WERI-Rb-1 (cell line): Measurements from ENCODE around the gene NCF4.

ENCODE experiments used
- DNase-seq: peaks from one replicate; pipeline ENCODE4 v3.0.0-alpha.2; 2020
- H3K27ac ChIP-seq: fragments of 250-450 bp; sonication (Bioruptor Pico); 2 replicates; pipeline ENCODE4 v1.5.1; 2020; ENCODE audit warnings: mild to moderate bottlenecking, moderate library complexity
- H3K27me3 ChIP-seq: fragments of 250-450 bp; sonication (Bioruptor Pico); 2 replicates; pipeline ENCODE4 v1.5.1; 2021; ENCODE audit warnings: mild to moderate bottlenecking, low read depth, moderate library complexity; ENCODE audit not compliant: insufficient read depth, severe bottlenecking
- H3K36me3 ChIP-seq: fragments of 250-450 bp; sonication (Bioruptor Pico); 2 replicates; pipeline ENCODE4 v1.5.1; 2020; ENCODE audit warnings: mild to moderate bottlenecking, moderate library complexity
- H3K4me3 ChIP-seq: 2 replicates; pipeline ENCODE4 v1.5.1; 2011; ENCODE audit warnings: low read depth, mild to moderate bottlenecking, control low read depth, low read length
- H3K9me3 ChIP-seq: fragments of 250-450 bp; sonication (Bioruptor Pico); 2 replicates; pipeline ENCODE4 v1.5.1; 2021; ENCODE audit warnings: mild to moderate bottlenecking, moderate library complexity; ENCODE audit not compliant: severe bottlenecking
- TF ChIP-seq, protein P1 (sequence below): IDR thresholded peaks from 2 replicates; pipeline ENCODE4 v1.5.1; 2011; ENCODE audit warnings: low read depth, mild to moderate bottlenecking, control low read depth, inconsistent platforms, low read length

The NCF4 gene

GRCh38 chr22:36839356-36840073 lies 21.3 kb upstream of the NCF4 start:
- Histone ChIP-seq H3K4me3 (no peak overlapping the region), H3K9me3 (no peaks in the 10 kb centered on the region), H3K27ac (no peak overlapping the region), H3K36me3 (no peaks in the 10 kb centered on the region), H3K27me3 (peaks cover 57% of the 10 kb centered on the region)
- TF ChIP-seq, protein P1, sequence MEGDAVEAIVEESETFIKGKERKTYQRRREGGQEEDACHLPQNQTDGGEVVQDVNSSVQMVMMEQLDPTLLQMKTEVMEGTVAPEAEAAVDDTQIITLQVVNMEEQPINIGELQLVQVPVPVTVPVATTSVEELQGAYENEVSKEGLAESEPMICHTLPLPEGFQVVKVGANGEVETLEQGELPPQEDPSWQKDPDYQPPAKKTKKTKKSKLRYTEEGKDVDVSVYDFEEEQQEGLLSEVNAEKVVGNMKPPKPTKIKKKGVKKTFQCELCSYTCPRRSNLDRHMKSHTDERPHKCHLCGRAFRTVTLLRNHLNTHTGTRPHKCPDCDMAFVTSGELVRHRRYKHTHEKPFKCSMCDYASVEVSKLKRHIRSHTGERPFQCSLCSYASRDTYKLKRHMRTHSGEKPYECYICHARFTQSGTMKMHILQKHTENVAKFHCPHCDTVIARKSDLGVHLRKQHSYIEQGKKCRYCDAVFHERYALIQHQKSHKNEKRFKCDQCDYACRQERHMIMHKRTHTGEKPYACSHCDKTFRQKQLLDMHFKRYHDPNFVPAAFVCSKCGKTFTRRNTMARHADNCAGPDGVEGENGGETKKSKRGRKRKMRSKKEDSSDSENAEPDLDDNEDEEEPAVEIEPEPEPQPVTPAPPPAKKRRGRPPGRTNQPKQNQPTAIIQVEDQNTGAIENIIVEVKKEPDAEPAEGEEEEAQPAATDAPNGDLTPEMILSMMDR = no peak
- DNase-seq = no peak

DNA sequence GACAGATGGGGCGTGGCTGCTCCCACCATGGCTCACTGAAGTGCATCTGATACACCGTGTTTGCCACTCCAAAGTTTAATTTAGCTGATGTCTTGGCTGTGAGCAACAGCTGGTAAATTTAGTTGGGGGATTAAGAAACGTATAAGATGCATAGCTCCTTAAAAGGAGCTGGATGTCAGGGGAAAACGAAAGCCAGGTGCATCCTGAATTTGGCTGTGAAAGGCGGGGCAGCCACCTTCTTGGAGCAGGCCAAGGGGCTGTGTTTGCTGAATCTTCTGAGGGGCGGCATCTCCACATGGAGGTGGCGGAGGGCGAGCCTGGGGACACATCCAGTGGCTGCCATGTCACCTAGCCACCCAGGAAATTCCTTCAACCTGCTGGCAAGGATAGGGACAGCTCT lies 20.7 kb upstream of the NCF4 start:
- TF ChIP-seq, protein P1 = no peak

GRCh38 chr22:36846271-36846670 lies 14.5 kb upstream of the NCF4 start:
- no peak for DNase-seq
- TF ChIP-seq, protein P1 = no peak
- H3K36me3 ChIP-seq = no peaks in the 10 kb centered on the region
- no peak overlapping the region for H3K27ac ChIP-seq
- H3K4me3 ChIP-seq = no peak overlapping the region
- peaks cover 68% of the 10 kb centered on the region for H3K27me3 ChIP-seq
- no peaks in the 10 kb centered on the region for H3K9me3 ChIP-seq

More for the DNA sequence above, 20.7 kb upstream of the NCF4 start:
- no peaks in the 10 kb centered on the region for H3K36me3 ChIP-seq
- DNase-seq = no peak
- no peak overlapping the region for H3K4me3 ChIP-seq
- H3K9me3 ChIP-seq = no peaks in the 10 kb centered on the region
- H3K27ac ChIP-seq = no peak overlapping the region
- H3K27me3 ChIP-seq = peaks cover 59% of the 10 kb centered on the region

- Histone ChIP-seq H3K27ac (no peak overlapping the region), H3K27me3 (peaks cover 62% of the 10 kb centered on the region), H3K4me3 (no peak overlapping the region), H3K36me3 (no peaks in the 10 kb centered on the region), H3K9me3 (no peaks in the 10 kb centered on the region)
- TF ChIP-seq, protein P1 = no peak
- no peak for DNase-seq
Observed at GRCh38 chr22:36846949-36847348, 13.9 kb upstream of the NCF4 start.

GRCh38 chr22:36850056-36850455 lies 10.8 kb upstream of the NCF4 start:
- Histone ChIP-seq H3K4me3 (no peak overlapping the region), H3K27me3 (peaks cover 37% of the 10 kb centered on the region), H3K9me3 (peaks cover 9% of the 10 kb centered on the region), H3K27ac (no peak overlapping the region), H3K36me3 (no peaks in the 10 kb centered on the region)
- TF ChIP-seq, protein P1 = no peak
- DNase-seq = no peak

DNA sequence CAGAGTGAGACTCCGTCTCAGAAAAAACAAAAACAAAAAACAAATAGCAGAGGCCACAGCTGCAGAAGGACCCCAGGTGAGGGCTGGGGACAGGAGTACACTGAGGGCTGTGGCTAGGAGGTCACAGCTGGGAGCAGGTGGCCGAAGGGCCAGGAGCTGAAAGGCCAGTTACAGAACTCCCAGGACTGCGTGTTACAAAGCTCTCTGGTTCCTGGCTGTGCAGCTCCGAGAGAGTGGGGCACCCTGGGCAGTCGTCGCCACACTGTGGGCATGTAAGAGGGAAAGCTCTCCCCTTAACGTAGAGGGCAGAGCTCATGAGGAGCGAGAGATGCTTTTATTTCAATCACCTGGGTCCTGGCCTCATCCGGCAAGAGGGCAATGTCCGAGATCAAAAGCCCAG lies 10.1 kb upstream of the NCF4 start:
- no peak overlapping the region for H3K27ac ChIP-seq
- no peak overlapping the region for H3K4me3 ChIP-seq
- TF ChIP-seq, protein P1 = no peak
- no peak for DNase-seq
- no peaks in the 10 kb centered on the region for H3K36me3 ChIP-seq
- H3K27me3 ChIP-seq = peaks cover 30% of the 10 kb centered on the region
- peaks cover 9% of the 10 kb centered on the region for H3K9me3 ChIP-seq
